ENCODE data around the gene ENDOU. TPM values are rescaled to one million over a fixed set of nuclear protein-coding genes. Genes with fewer than 3 reads are reported as not detected.

The ENDOU gene
- polyA plus RNA-seq, 3 donors = 0.17 to 0.40 TPM; not detected in 1

- H3K27ac Mint-ChIP-seq = no peak overlapping the region
Measured at GRCh38 chr12:47700263-47700662, 25.0 kb downstream of the ENDOU start.

GRCh38 chr12:47698631-47699030, 26.7 kb downstream of the ENDOU start:
- Histone ChIP-seq H3K36me3 (replicated peaks in 1 of 2; ENCODE audit: control insufficient read depth in 1 of 2, insufficient read depth in 2 of 2, low read length in 2 of 2) (peaks cover 37 to 62% of the 10 kb centered on the region in 2 donors), H3K27ac (ENCODE audit: low read depth in 1 of 2, low read length in 2 of 2) (no peak overlapping the region), H3K4me3 (replicated peaks in 1 of 3; ENCODE audit: low read depth in 2 of 3, low read length in 3 of 3) (no peak overlapping the region), H2AFZ (ENCODE audit: insufficient read depth, low read depth, low read length, poor library complexity, severe bottlenecking) (no peak overlapping the region), H3K27me3 (ENCODE audit: control insufficient read depth in 2 of 2, insufficient read depth in 2 of 2, low read length in 2 of 2) (no peaks in the 10 kb centered on the region), H3K4me2 (replicated peaks; ENCODE audit: extremely low read depth, low read length, poor library complexity, severe bottlenecking) (no peak overlapping the region), H3K9ac (ENCODE audit: insufficient read depth, low read length, poor library complexity, severe bottlenecking) (no peak overlapping the region), H3K79me2 (ENCODE audit: insufficient read depth, low read length) (peaks cover 22% of the 10 kb centered on the region), H3K9me3 (replicated peaks in 1 of 2; ENCODE audit: control insufficient read depth in 1 of 2, insufficient read depth in 1 of 2, low read length in 2 of 2) (no peaks in the 10 kb centered on the region), H3K4me1 (ENCODE audit: control insufficient read depth in 1 of 2, insufficient read depth in 2 of 2, low read length in 2 of 2) (peaks cover 8 to 10% of the 10 kb centered on the region in 2 donors), H4K20me1 (ENCODE audit: insufficient read depth, low read length) (peaks cover 19% of the 10 kb centered on the region)
- Mint-ChIP-seq H3K27me3 (ENCODE audit: low read depth in 3 of 3) (no peaks in the 10 kb centered on the region), H3K4me1 (peaks cover 16% of the 10 kb centered on the region), H3K4me3 (no peak overlapping the region), H3K9me3 (no peaks in the 10 kb centered on the region), H3K27ac (peak overlapping the region in 1 of 7 donors; percentile 60), H3K36me3 (peaks cover 56 to 58% of the 10 kb centered on the region in 2 donors)
- WGBS (ENCODE audit: insufficient coverage) = 100% methylated on average over 2 of the region's 7 CpGs
- no peak for DNase-seq
- no peak for TF ChIP-seq CTCF (IDR thresholded peaks at IDR 0.05)
- intact Hi-C loops (cut with micrococcal nuclease) = no loop called here

More at GRCh38 chr12:47700263-47700662, 25.0 kb downstream of the ENDOU start:
- Histone ChIP-seq H3K4me3 (replicated peaks in 1 of 3; ENCODE audit: low read depth in 2 of 3, low read length in 3 of 3) (no peak overlapping the region), H3K36me3 (replicated peaks in 1 of 2; ENCODE audit: control insufficient read depth in 1 of 2, insufficient read depth in 2 of 2, low read length in 2 of 2) (peaks cover 23 to 47% of the 10 kb centered on the region in 2 donors), H3K4me2 (replicated peaks; ENCODE audit: extremely low read depth, low read length, poor library complexity, severe bottlenecking) (no peak overlapping the region), H2AFZ (ENCODE audit: insufficient read depth, low read depth, low read length, poor library complexity, severe bottlenecking) (no peak overlapping the region), H3K27ac (ENCODE audit: low read depth in 1 of 2, low read length in 2 of 2) (no peak overlapping the region), H4K20me1 (ENCODE audit: insufficient read depth, low read length) (peaks cover 29% of the 10 kb centered on the region), H3K9me3 (replicated peaks in 1 of 2; ENCODE audit: control insufficient read depth in 1 of 2, insufficient read depth in 1 of 2, low read length in 2 of 2) (no peaks in the 10 kb centered on the region), H3K79me2 (ENCODE audit: insufficient read depth, low read length) (peaks cover 36% of the 10 kb centered on the region), H3K27me3 (ENCODE audit: control insufficient read depth in 2 of 2, insufficient read depth in 2 of 2, low read length in 2 of 2) (no peaks in the 10 kb centered on the region), H3K4me1 (ENCODE audit: control insufficient read depth in 1 of 2, insufficient read depth in 2 of 2, low read length in 2 of 2) (peaks cover 15 to 18% of the 10 kb centered on the region in 2 donors), H3K9ac (ENCODE audit: insufficient read depth, low read length, poor library complexity, severe bottlenecking) (no peak overlapping the region)
- no peaks in the 10 kb centered on the region for H3K9me3 Mint-ChIP-seq
- H3K4me1 Mint-ChIP-seq = peaks cover 28% of the 10 kb centered on the region
- H3K27me3 Mint-ChIP-seq (ENCODE audit: low read depth in 3 of 3) = peaks cover 0 to 2% (median 0%) of the 10 kb centered on the region in 3 donors
- no peak for DNase-seq
- no peak overlapping the region for H3K4me3 Mint-ChIP-seq
- TF ChIP-seq CTCF (IDR thresholded peaks at IDR 0.05) = no peak
- intact Hi-C loops (cut with micrococcal nuclease) = no loop called here
- 80% methylated on average over 1 of the region's 2 CpGs for WGBS (ENCODE audit: insufficient coverage)
- H3K36me3 Mint-ChIP-seq = peaks cover 44 to 46% of the 10 kb centered on the region in 2 donors
